ENCODE measurements around the gene SKIC2. TPM values are rescaled to one million over a fixed set of nuclear protein-coding genes. Genes with fewer than 3 reads are reported as not detected.

SKIC2 gene
- total and polyA plus RNA-seq, 9 donors, result 24.6 to 59.4 (median 42.1) TPM

- Histone ChIP-seq H3K27ac (no peak overlapping the region), H3K4me3 (no peak overlapping the region), H3K36me3 (peaks cover 2% of the 10 kb centered on the region), H3K4me1 (ENCODE audit: insufficient read depth) (peaks cover 7% of the 10 kb centered on the region), H3K27me3 (no peaks in the 10 kb centered on the region), H3K9me3 (no peaks in the 10 kb centered on the region)
- WGBS, 3 donors, result 93 to 95% (median 93%) methylated on average over 28 of the region's 28 CpGs
- intact Hi-C loops (cut with DNase I), result loop anchor here in 3 of 4 donors (5.0 to 10.0 kb wide), 2 partner anchors 47 to 50 kb away; partner anchors contain the start of gene ZBTB12 (in 2 of the 3)
- DNase-seq, result no peak
- TF ChIP-seq POLR2A (IDR thresholded peaks at IDR 0.05), result no peak
These were observed 4.5 kb upstream of the SKIC2 start for GRCh38 chr6:31954511-31954910.

DNA sequence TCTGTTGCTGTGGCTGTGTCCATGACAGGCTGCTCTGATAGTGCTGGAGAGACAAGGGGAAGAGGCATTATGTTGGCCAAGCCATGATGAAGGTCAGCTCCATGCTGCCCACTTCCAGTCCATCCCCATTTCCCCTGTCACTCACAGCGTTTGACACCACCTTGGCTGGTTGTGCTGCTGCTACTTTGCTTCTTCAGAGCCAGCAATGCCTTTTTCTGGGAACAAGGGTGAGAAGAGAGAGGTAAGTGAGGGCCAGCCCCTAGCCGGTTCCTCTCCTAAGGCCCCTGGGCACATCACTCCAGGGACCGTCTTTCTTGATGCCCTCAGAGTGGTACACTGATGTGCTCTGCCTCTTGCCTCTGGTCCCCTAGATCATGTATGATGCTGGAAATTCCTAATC is 2.2 kb upstream of the SKIC2 start:
- 63 to 89% (median 89%) methylated on average over 3 of the region's 3 CpGs for WGBS, 3 donors
- H3K27ac ChIP-seq, result no peak overlapping the region
- no peak overlapping the region for H3K4me3 ChIP-seq
- H3K4me1 ChIP-seq (ENCODE audit: insufficient read depth), result peaks cover 7% of the 10 kb centered on the region
- intact Hi-C loops (cut with DNase I), result loop anchor here in 2 of 4 donors (10.0 kb wide), 1 partner anchor 52 kb away; the partner anchor contains the start of gene ZBTB12 (in 2 of the 2)
- H3K9me3 ChIP-seq, result no peaks in the 10 kb centered on the region
- H3K36me3 ChIP-seq, result peaks cover 2% of the 10 kb centered on the region
- no peak for DNase-seq
- no peaks in the 10 kb centered on the region for H3K27me3 ChIP-seq
- no peak for TF ChIP-seq POLR2A (IDR thresholded peaks at IDR 0.05)
- TF ChIP-seq EP300 (IDR thresholded peaks at IDR 0.05), result no peak
- no peak for TF ChIP-seq CTCF (IDR thresholded peaks at IDR 0.05)

GRCh38 chr6:31958412-31958740 is 599 bp upstream of the SKIC2 start:
- intact Hi-C loops (cut with DNase I), result loop anchor here in 2 of 4 donors (10.0 kb wide), 1 partner anchor 54 kb away; the partner anchor contains the start of gene ZBTB12 (in 2 of the 2)
- H3K4me3 ChIP-seq, result peak overlapping the region; percentile 96
- H3K27me3 ChIP-seq, result no peaks in the 10 kb centered on the region
- H3K4me1 ChIP-seq (ENCODE audit: insufficient read depth), result peaks cover 7% of the 10 kb centered on the region
- H3K36me3 ChIP-seq, result peaks cover 2% of the 10 kb centered on the region
- TF ChIP-seq POLR2A (IDR thresholded peaks at IDR 0.05) (no peak), CTCF (IDR thresholded peaks at IDR 0.05) (peak in 1 of 3 donors; percentile 22), EP300 (IDR thresholded peaks at IDR 0.05) (no peak)
- no peaks in the 10 kb centered on the region for H3K9me3 ChIP-seq
- WGBS, 3 donors, result 5 to 7% (median 7%) methylated on average over 11 of the region's 11 CpGs
- peak in 1 of 5 donors; percentile 43 for DNase-seq
- H3K27ac ChIP-seq, result peak overlapping the region; percentile 43 to 74

GRCh38 chr6:31961616-31962015 is 2.6 kb downstream of the SKIC2 start:
- Histone ChIP-seq H3K36me3 (peaks cover 2% of the 10 kb centered on the region), H3K27ac (no peak overlapping the region), H3K4me3 (no peak overlapping the region), H3K4me1 (ENCODE audit: insufficient read depth) (peaks cover 7% of the 10 kb centered on the region), H3K27me3 (no peaks in the 10 kb centered on the region), H3K9me3 (no peaks in the 10 kb centered on the region)
- 92 to 93% (median 93%) methylated on average over 12 of the region's 12 CpGs for WGBS, 3 donors
- no peak for DNase-seq
- intact Hi-C loops (cut with DNase I), result loop anchor here in 1 of 4 donors (10.0 kb wide), 1 partner anchor 287 kb away; no protein-coding TSS in a partner anchor
- TF ChIP-seq CTCF (IDR thresholded peaks at IDR 0.05), result no peak
- no peak for TF ChIP-seq EP300 (IDR thresholded peaks at IDR 0.05)
- no peak for TF ChIP-seq POLR2A (IDR thresholded peaks at IDR 0.05)

DNA sequence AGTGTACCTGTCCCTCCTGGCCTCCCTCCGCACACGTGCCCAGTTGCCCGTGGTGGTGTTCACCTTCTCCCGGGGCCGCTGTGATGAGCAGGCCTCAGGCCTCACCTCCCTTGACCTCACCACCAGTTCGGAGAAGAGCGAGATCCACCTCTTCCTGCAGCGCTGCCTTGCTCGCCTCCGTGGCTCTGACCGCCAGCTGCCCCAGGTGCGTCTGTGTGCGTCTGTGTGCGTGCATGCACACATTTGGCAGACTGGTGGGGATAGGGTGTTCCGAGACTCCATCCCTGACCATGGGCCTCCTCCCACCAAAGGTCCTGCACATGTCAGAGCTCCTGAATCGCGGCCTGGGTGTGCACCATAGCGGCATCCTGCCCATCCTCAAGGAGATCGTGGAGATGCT is 4.9 kb downstream of the SKIC2 start:
- no peak overlapping the region for H3K27ac ChIP-seq
- intact Hi-C loops (cut with DNase I), result loop anchor here in 1 of 4 donors (10.0 kb wide), 1 partner anchor 289 kb away; no protein-coding TSS in a partner anchor
- no peaks in the 10 kb centered on the region for H3K9me3 ChIP-seq
- WGBS, 3 donors, result 91 to 95% (median 94%) methylated on average over 19 of the region's 19 CpGs
- H3K27me3 ChIP-seq, result no peaks in the 10 kb centered on the region
- DNase-seq, result no peak
- peaks cover 2% of the 10 kb centered on the region for H3K36me3 ChIP-seq
- H3K4me3 ChIP-seq, result no peak overlapping the region
- H3K4me1 ChIP-seq (ENCODE audit: insufficient read depth), result peaks cover 2% of the 10 kb centered on the region
- no peak for TF ChIP-seq POLR2A (IDR thresholded peaks at IDR 0.05)
- TF ChIP-seq EP300 (IDR thresholded peaks at IDR 0.05), result no peak
- no peak for TF ChIP-seq CTCF (IDR thresholded peaks at IDR 0.05)
